HCEC 1CT (cell line): Measurements from ENCODE around the gene FNDC3B.
"Not testable (repeated sequence)": the region's sequence is repeated elsewhere in the genome, so short reads cannot be mapped to it uniquely, and the experiment has no call there.

Experiments
- DNase-seq: peaks from one replicate; pipeline ENCODE4 v3.0.0-alpha.2; 2017

The FNDC3B gene

DNA sequence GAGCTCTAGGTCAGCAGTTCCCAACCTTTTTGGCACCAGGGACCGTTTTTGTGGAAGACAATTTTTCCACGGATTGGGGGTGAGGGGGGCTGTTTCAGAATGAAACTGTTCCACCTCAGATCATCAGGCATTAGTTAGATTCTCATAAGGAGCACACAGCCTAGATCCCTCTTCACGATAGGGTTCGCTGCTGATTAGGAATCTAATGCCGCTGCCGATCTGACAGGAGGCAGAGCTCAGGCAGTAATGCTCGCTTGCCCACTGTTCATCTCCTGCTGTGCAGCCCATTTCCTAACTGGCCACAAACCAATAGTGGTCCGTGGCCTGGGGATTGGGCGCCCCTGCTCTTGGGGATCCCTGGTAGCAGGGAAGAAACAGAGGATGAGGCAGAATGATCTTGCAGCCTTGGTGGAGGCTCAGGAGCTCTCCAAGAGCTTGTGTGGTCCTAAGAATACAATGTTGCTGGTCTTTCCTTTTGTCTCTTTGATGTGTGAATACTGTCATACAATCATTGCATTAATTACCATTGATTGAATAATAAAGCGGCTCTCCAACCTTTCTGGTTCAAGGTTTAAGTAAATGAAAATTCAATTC is 183.2 kb downstream of the FNDC3B start:
- DNase-seq: no peak

DNA sequence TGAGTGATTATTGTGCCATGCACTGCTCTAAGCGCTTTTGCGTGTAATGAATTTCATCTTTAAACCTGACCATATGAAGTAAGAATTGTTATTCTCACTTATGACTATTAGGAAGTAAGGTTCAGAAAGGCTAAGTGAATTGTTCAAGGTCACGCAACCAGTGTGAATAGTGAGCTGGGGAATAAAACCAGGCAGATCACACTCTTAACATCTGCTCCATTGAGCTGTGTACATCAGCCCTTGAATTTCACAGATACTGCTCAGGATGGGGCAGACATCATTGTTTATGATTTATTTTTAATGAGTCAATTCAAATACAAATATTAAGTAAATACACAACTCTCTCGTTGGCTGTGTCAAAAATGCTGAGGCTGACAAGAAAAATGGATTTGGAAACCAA is 184.5 kb downstream of the FNDC3B start:
- peak; percentile 24 for DNase-seq

DNA sequence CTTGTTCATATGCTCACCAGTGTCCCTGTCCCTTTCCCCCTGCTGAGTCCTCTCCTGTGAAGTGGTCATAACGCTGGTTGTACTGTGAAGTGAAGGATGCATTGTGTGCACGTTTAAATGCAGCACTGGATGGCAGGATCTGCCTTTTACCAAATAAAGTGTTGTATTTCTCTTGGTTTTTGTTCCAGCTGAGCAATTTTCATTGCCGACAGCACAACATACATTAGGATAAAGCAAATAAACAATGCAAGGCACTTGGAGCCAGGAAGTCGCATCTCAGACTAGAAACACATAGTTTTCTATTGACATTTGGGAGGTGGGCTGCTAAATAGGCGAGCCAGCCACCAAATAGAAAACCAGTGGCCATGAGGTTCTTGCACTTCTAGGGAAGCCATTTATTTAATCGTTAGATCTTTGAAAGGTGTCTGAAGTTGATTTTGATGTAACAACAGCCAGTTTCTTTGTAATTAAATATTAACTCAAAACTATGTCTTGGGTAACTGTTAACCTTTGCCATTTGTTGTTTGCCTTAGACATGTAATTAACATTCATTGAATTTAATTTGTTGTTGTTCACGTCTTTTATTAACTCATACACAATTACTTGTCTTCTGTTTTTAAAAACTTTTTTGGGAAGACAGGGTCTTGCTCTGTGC is 185.3 kb downstream of the FNDC3B start:
- DNase-seq: no peak

DNA sequence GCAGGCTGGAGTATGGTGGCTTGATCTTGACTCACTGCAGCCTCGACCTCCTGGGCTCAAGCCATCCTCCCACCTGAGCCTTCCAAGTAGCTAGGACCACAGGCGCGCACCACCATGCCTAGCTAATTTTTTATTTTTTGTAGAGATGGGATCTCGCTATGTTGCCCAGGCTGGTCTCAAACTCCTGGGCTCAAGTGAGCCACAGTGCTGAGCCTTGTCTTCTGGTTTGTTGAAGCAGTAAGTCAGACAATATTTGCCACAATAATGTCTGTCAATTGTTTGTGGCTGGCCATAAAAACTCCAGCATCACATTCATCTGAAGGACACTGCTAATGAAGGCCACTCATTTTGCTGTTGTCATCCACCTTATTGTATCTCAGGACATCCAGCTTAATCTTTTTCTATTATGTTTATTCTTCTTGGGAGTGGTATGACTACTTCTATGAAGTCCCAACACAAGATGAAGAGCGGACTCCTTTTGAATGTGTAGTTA is 185.9 kb downstream of the FNDC3B start:
- DNase-seq: no peak

DNA sequence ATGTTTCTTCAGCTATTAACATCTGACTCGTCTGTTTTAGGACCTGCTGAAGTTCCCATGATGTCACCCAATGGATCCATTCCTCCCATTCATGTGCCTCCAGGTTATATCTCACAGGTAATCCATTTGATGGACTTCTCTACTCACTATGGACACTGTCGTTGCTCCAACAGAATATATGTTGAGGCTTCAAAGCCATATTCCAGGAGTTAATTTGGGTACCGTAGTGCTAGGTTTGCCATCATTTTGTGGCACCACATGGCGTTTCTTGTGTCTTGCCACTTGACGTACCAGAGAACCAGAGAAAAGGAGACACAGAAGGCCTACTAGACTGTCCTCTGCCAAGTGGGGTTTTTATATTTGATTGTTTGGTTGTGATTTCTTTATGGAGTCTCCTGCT is 187.5 kb downstream of the FNDC3B start:
- no peak for DNase-seq

DNA sequence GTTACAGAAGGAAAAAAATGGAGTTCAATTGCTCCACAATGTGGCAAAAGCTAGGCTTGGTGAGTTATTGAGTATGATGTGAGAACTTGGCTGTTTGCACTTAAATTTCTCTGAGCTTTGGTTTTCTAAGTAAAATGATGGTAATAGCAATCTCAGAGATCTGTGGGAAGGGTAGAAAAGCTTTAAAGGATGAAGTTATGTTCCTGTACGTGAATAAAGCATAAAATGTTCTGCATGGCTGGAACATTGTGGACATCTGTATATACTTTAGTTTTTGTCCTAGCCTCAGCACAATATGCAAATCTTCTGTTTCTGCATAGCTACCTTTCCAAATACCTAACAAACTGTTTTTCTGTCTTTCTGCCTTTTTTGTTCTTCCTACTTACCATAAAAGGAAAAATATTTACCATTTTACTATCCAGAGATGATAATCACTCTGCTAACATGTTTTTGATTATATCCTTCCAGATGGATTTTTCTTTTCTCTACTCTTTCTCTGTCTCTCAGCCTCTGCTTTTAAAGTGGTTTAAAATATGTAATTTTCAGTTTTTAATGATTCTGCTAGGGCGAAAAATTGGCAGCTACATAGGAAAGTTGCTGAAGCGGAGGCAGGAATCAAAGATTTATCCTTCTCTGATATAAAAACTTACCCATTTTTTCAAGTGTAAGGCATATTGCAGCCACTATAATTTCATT is 188.1 kb downstream of the FNDC3B start:
- DNase-seq: no peak

DNA sequence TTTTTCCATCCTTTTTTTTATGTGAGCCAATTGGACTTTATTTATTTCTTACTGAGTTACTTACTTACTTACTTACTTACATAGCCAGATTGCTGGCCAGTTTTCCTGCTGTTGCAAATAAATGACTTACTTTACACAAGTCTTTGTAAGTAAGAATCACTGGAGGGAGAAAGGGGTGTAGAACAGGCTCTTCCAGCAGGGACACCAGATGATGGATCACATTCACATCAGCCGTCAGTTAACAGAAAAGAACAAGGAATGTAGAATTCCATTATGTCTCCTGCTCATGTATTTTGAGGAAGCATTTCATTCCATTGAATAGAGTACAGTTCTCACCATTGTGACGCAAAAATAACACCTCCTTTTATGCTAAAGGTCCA is 188.6 kb downstream of the FNDC3B start:
- no peak for DNase-seq

DNA sequence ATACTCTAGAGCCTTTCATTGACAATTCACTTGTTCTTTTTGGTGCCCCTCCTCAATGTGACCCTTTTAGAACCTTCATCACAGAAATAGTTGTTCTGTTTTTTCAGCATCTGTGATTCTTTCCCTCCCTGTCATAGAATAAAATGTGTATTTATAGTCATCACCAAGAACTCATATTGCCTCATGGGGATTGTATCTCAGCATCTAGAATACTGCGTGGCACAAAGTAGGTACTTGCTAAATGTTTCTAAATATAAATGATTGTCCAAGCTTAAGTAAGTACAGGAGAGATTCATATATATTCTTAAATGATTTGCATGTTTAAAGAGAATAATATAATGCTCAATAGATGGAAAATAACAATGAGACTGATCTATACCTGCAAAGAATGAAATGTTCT is 190.1 kb downstream of the FNDC3B start:
- no peak for DNase-seq

DNA sequence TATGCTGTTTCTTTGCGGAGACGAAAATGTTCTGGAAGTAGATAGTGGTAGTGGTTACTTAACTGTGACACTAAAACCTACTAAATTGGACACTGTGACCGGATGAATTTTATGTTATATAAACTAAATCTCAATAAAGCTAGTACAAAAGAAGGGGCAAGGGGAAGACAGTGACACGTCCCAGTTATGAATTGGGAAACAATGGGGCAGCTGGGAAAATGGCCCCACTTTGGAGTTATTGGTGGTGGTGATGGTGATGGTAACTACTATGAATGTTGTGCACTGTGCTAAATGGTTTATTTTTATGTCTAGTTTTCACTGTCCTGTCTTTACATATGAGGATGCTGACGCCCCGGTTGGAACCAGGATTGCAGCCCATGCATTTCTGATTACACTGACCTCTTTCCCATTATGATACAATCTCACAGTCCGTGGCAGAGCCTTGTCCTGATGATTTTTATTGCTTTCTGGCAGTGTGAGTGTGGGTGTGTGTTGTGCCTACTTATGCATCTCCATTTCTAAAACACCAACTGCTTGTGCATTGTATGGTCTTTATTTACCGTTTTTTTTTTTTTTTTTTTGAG is 192.0 kb downstream of the FNDC3B start:
- DNase-seq: no peak

DNA sequence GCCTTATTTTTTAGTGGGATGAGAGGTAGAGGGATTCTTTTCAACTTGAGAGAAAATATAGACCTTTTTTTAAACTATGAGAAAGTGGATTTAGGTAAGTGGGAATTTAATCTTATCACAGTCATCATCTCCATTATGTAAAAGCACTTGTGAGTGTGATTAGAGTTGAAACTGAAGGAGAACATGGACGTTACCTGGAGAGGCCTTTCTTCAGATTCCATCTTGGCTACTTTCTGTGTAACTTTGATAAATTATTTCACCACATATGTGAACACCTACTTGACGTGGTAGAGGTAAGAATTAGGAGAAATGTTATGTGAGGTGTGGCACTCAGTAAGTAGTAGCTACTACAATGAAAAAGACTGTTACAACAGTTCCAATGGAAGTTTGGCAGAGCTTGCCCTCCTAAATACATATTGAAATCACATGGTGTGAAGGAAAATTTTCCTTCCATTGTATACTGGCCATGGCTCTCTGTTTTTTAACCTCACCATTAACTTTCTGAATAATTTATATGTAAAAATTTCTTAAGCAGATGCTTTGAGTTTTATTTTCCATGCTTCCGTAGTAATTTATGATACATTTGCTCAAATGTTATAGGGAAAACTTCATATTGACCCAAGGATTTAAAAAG is 193.3 kb downstream of the FNDC3B start:
- no peak for DNase-seq

DNA sequence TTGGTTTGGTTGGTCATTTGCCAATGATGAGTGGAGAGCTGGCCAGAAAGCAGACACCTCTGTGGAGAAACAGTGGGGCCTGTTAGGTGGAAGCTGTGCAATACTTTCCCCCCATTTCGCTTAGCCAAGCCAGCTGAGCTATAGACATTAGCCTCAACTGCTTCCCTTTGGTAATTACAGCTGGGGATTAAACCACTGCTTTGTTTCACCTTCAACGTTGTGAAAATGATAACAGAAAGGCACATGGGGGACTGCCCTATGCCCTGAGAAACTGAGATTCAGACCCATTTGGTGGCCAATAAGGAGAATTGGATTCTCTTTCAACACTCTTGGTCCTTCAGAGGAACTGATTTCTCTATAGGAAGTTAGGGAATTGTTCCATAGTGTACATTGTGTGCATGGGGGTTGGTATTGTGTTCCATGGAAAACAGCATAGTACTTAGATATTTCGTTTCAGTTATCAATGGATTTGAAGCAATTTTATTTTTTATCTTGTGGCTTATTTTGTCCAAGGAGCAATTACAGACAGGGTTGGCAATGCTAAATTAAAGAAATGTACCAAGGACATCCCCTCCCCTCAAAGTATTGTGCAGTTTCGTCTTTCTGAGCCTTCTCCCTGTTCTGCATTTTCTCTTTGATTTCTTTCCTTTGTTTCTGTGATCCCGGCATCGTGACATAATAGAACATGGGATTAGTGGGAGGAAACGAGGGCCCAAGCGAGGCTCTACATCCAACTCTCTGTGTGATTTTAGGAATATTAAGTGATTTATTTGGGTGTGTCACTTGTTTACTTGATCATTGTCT is 194.3 kb downstream of the FNDC3B start:
- DNase-seq: no peak

DNA sequence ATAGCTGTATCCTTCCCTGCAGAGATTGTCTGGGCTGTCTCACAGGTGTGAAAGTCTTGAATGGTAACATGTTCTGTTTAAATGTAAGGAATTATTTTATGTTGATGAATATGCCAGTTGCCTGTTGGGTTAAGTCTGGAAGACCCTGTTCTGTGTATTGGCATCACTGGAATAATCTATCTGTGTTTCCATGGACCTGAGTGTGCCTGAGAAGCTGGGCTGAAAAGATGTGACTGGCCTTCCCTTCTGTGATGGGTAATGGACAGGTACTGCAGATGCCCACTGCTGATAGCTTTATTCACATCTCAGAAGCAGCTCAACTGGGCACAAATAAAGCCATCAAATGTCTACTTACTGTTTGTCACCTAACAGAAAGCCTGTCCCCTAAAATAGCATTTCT is 196.3 kb downstream of the FNDC3B start:
- DNase-seq: no peak

DNA sequence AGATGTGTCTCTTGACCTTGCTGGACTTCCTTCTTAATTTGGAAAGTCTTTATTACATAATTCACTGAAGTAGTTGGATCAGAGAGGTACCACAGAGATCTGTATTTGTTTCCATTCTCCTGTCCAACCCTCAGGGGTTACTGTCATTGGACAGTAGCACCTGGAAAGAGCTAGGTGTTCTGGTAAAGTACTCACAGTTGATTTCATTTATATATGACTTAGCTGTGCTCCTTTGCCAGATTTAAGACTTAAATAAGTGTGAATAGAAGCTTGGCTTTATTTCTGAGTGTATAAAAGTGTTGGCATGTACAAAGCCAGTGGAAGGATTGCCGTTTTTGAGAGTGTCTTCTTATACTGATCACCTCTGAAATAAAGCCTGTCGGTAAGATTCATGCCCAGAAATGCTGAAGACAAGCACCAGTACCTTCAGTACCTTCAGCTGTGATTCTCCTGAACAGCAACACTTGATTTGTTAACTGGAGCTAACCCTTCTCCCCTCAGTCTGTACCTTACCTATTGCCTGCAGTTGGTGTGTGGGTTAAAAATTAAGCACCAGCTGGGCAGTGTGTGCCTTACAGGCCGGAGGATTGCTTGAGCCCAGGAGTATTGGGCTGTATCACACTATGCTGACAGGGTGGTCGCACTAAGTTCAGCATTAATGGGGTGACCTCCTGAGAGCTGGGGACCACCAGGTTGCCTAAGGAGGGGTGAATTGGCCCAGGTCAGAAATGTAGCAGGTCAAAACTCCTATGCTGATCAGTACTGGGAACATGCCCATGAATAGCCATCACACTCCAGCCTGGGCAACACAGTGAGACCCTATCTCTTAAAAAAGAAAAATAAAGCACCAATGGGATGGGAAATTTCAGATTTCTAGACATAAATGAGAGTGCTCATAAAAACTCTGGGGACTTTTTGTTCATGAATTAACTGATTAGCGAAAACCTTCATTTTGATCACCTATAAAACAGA is 197.7 kb downstream of the FNDC3B start:
- no peak for DNase-seq

DNA sequence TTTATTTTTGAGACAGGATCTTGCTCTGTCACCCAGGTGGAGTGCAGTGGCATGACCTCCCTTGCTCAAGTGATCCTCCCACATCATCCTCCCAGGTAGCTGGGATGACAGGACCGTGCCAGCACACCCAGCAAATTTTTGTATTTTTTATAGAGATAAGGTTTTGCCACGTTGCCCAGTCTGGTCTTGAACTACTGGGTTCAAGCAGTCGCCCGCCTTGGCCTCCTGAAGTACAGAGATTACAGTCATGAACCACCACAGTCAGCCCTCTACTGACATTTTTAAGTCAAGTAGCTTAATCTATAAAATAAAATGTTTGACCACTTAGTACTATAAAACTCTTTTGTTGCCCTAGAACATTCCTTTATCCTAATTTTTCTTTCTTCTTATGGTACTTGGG is 198.8 kb downstream of the FNDC3B start:
- DNase-seq: no peak

DNA sequence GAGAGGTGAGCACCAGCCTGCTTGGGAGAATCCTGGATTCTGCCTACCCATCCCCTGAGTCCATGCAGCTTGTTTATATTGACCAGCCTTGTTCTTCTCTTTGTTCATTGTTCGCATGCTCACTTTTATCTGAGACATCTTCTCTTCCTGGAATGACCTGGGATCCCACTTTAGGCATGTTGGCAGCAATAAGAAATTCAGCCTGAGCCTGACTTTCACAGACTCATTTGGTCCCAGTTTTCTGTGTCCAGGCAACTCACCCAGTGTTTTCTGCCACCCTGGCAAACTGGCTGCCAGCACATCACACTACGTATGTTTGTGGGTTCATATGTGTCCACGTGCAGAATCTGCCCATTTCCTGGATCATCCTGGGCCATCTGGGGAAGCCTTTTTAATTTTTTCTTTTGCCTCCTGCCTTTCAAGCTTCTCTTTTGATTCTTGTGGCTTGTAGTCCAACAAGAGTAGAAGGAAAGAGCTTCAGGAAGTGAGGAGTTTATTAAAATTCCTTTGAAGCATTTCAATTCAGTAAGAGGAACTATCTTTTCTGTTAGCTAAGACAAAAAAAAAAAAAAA is 199.9 kb downstream of the FNDC3B start:
- no peak for DNase-seq

DNA sequence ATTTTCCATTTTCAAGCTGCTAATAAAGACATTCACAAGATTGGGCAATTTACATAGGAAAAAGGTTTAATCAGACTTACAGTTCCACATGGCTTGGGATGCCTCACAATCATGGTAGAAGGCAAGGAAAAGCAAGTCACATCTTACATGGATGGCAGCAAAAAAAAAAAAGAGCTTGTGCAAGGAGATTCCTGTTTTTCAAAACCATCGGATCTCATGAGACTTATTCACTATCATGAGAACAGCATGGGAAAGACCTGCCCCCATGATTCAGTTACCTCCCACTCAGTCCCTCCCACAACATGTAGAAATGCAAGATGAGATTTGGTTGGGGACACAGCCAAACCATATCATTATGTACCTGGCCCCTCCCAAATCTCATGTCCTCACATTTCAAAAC is 202.0 kb downstream of the FNDC3B start:
- no peak for DNase-seq

DNA sequence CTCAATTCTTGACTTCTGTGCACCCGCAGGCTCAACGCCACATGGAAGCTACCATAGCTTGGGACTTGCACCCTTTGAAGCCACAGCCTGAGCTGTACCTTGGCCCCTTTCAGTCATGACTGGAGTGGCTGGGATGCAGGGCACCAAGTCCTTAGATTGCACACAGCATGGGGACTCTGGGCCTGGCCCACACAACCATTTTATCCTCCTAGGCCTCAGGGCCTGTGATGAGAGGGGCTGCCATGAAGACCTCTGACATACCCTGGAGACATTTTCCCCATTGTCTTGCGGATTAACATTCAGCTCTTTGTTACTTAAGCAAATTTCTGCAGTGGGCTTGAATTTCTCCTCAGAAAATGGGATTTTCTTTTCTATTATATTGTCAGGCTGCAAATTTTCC is 203.1 kb downstream of the FNDC3B start:
- DNase-seq: not testable (repeated sequence)

DNA sequence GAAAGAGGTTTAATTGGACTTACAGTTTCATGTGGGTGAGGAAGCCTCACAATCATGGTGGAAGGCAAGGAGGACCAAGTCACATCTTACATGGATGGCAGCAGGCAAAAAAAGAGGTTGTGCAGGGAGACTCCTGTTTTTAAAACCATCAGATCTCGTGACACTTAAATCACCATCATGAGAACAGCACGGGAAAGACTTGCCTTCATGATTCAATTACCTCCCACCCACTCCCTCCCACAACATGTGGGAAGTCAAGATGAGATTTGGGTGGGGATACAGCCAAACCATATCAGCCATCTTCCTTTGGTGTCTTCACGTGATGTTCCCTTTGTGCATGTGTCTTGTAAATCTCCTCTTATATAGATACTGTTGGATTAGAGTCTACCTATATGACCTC is 204.0 kb downstream of the FNDC3B start:
- not testable (repeated sequence) for DNase-seq

DNA sequence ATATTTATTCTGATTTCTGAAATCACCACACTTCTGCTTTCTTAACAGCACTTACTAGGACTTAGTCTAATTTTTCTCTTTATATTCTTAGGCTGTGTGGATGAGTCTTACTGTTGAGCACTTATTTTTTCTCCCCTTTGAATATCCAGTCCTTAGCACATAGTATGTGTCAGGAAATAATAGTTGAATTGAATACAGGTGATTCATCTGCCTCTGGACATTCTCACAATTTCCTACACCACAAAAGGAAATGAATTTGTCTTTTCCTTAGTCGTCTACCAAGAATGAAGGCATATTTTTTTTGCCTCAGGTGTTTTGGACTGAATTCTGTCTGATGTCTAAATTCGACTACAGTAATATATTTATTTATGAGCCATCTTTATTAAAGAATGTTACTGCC is 204.6 kb downstream of the FNDC3B start:
- peak; percentile 46 for DNase-seq

DNA sequence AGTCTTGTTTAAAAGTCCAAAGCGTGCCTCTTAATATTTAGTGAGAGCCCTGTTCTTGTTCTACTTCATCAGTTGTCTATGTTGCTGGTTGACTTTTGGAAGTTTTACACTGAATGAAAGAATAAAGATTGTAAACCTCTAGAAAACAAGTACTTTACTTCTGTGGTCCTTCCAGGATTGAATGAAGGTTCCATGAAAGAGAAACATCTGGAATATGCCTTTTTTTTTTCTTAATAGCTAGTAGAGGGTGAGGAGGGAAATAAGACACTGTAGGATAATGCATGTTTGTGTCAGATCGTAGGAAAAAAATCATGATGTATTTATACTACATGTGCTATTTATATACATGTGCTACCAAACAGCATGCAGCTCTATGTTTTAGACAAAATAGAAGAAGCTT is 205.9 kb downstream of the FNDC3B start:
- no peak for DNase-seq
